ENCODE measurements around the gene FAM83C. TPM values are rescaled to one million over a fixed set of nuclear protein-coding genes. Genes with fewer than 3 reads are reported as not detected.

FAM83C gene
- total RNA-seq, 4 donors from 2014 or later: 29.3 to 68.8 (median 65.0) TPM

GRCh38 chr20:35300469-35301262, 8.4 kb upstream of the FAM83C start:
- Histone ChIP-seq H3K4me3 (no peak overlapping the region), H3K27me3 (peaks cover 4% of the 10 kb centered on the region), H3K36me3 (no peaks in the 10 kb centered on the region), H3K4me1 (peaks cover 24% of the 10 kb centered on the region), H3K9me3 (no peaks in the 10 kb centered on the region), H3K27ac (no peak overlapping the region)
- no peak for DNase-seq (ENCODE audit: low spot score in 2 of 2)
- TF ChIP-seq CTCF (IDR thresholded peaks at IDR 0.05): no peak
- no peak for TF ChIP-seq EP300 (IDR thresholded peaks at IDR 0.05)
- no peak for TF ChIP-seq POLR2AphosphoS5 (IDR thresholded peaks at IDR 0.05)
- no peak for TF ChIP-seq POLR2A (IDR thresholded peaks at IDR 0.05)
- WGBS: 84% methylated on average over 4 of the region's 4 CpGs

- no peak overlapping the region for H3K27ac ChIP-seq
- no peaks in the 10 kb centered on the region for H3K9me3 ChIP-seq
- peaks cover 15% of the 10 kb centered on the region for H3K4me1 ChIP-seq
- no peak overlapping the region for H3K4me3 ChIP-seq
- no peaks in the 10 kb centered on the region for H3K36me3 ChIP-seq
- 77% methylated on average over 4 of the region's 4 CpGs for WGBS
- H3K27me3 ChIP-seq: peaks cover 4% of the 10 kb centered on the region
- no peak for TF ChIP-seq EP300 (IDR thresholded peaks at IDR 0.05)
- no peak for TF ChIP-seq CTCF (IDR thresholded peaks at IDR 0.05)
- TF ChIP-seq POLR2AphosphoS5 (IDR thresholded peaks at IDR 0.05): no peak
- TF ChIP-seq POLR2A (IDR thresholded peaks at IDR 0.05): no peak
- no peak for DNase-seq (ENCODE audit: low spot score in 2 of 2)
Observed at GRCh38 chr20:35299780-35300179, 7.6 kb upstream of the FAM83C start.

GRCh38 chr20:35298264-35298663, 6.0 kb upstream of the FAM83C start:
- H3K27ac ChIP-seq: no peak overlapping the region
- peaks cover 8% of the 10 kb centered on the region for H3K27me3 ChIP-seq
- TF ChIP-seq POLR2A (IDR thresholded peaks at IDR 0.05): no peak
- TF ChIP-seq CTCF (IDR thresholded peaks at IDR 0.05): no peak
- TF ChIP-seq POLR2AphosphoS5 (IDR thresholded peaks at IDR 0.05): no peak
- TF ChIP-seq EP300 (IDR thresholded peaks at IDR 0.05): no peak
- no peaks in the 10 kb centered on the region for H3K9me3 ChIP-seq
- H3K4me3 ChIP-seq: no peak overlapping the region
- H3K36me3 ChIP-seq: no peaks in the 10 kb centered on the region
- 79% methylated on average over 5 of the region's 5 CpGs for WGBS
- no peak for DNase-seq (ENCODE audit: low spot score in 2 of 2)
- peaks cover under 1% of the 10 kb centered on the region for H3K4me1 ChIP-seq

- no peaks in the 10 kb centered on the region for H3K36me3 ChIP-seq
- no peak overlapping the region for H3K27ac ChIP-seq
- no peaks in the 10 kb centered on the region for H3K9me3 ChIP-seq
- WGBS: 91% methylated on average over 13 of the region's 14 CpGs
- no peak for DNase-seq (ENCODE audit: low spot score in 2 of 2)
- H3K27me3 ChIP-seq: peaks cover 8% of the 10 kb centered on the region
- TF ChIP-seq POLR2AphosphoS5 (IDR thresholded peaks at IDR 0.05) (no peak), CTCF (IDR thresholded peaks at IDR 0.05) (no peak), POLR2A (IDR thresholded peaks at IDR 0.05) (no peak), EP300 (IDR thresholded peaks at IDR 0.05) (no peak)
- H3K4me3 ChIP-seq: no peak overlapping the region
- H3K4me1 ChIP-seq: no peaks in the 10 kb centered on the region
Observed at GRCh38 chr20:35297740-35298139, 5.5 kb upstream of the FAM83C start.

GRCh38 chr20:35297155-35297554, 4.9 kb upstream of the FAM83C start:
- Histone ChIP-seq H3K9me3 (no peaks in the 10 kb centered on the region), H3K27ac (no peak overlapping the region), H3K36me3 (no peaks in the 10 kb centered on the region), H3K27me3 (peaks cover 8% of the 10 kb centered on the region), H3K4me1 (peaks cover 4% of the 10 kb centered on the region), H3K4me3 (no peak overlapping the region)
- 60% methylated on average over 7 of the region's 8 CpGs for WGBS
- no peak for DNase-seq (ENCODE audit: low spot score in 2 of 2)
- TF ChIP-seq CTCF (IDR thresholded peaks at IDR 0.05) (no peak), POLR2AphosphoS5 (IDR thresholded peaks at IDR 0.05) (no peak), EP300 (IDR thresholded peaks at IDR 0.05) (no peak), POLR2A (IDR thresholded peaks at IDR 0.05) (no peak)

All from suprapubic skin (tissue), 4 donors.